CD8-positive, alpha-beta memory T cell (primary cell): ENCODE data around the gene CSTPP1. TPM values are rescaled to one million over a fixed set of nuclear protein-coding genes. Genes with fewer than 3 reads are reported as not detected.

ENCODE experiments used
- CTCF ChIA-PET: fragments of 350-600 bp; sonication (Branson Sonifier 250); formaldehyde crosslinking; loops from one replicate; lab custom pipeline; 2021; ENCODE audit warnings: antibody characterized with exemption; lab: Charles Lee
- POLR2A ChIA-PET: fragments of 350-600 bp; sonication (Branson Sonifier 250); formaldehyde crosslinking; loops from one replicate; lab custom pipeline; 2021; ENCODE audit warnings: antibody characterized with exemption; lab: Charles Lee
- DNase-seq, 5 donors: peaks; one replicate each; pipeline versions ENCODE4 v3.0.0 to v3.0.0-alpha.2; 2020 to 2022; ENCODE audit warnings: mixed read lengths in 1 of 5
- H3K27ac ChIP-seq: one replicate; pipeline ENCODE4 v1.7.0; 2013; ENCODE audit warnings: low read depth, mild to moderate bottlenecking, low read length, moderate library complexity
- H3K27me3 ChIP-seq: 2 replicates; pipeline ENCODE4 v1.7.0; 2013; ENCODE audit warnings: low read length, mild to moderate bottlenecking; ENCODE audit not compliant: insufficient read depth, poor library complexity, severe bottlenecking
- H3K36me3 ChIP-seq: 2 replicates; pipeline ENCODE4 v1.7.0; 2013; ENCODE audit warnings: mild to moderate bottlenecking, low read length, moderate library complexity; ENCODE audit not compliant: insufficient read depth
- H3K4me1 ChIP-seq: 2 replicates; pipeline ENCODE4 v1.7.0; 2013; ENCODE audit warnings: mild to moderate bottlenecking, low read length, moderate library complexity; ENCODE audit not compliant: insufficient read depth
- H3K4me3 ChIP-seq: 2 replicates; pipeline ENCODE4 v1.7.0; 2013; ENCODE audit warnings: mild to moderate bottlenecking, low read length
- H3K9me3 ChIP-seq: 2 replicates; pipeline ENCODE4 v1.7.0; 2013; ENCODE audit warnings: mild to moderate bottlenecking, low read length
- H3K27ac Mint-ChIP-seq, 8 donors: one replicate each; pipeline ENCODE4 v1.8.0; 2020 to 2021; ENCODE audit warnings: mixed read lengths in 8 of 8, mild to moderate bottlenecking in 6 of 8, inconsistent platforms in 3 of 8, moderate library complexity in 3 of 8
- H3K27me3 Mint-ChIP-seq, 2 donors: one replicate each; pipeline ENCODE4 v1.8.0; 2020 to 2021; ENCODE audit warnings: mixed read lengths in 2 of 2, mild to moderate bottlenecking in 1 of 2, moderate library complexity in 1 of 2
- H3K36me3 Mint-ChIP-seq, 3 donors: one replicate each; pipeline ENCODE4 v1.8.0; 2020 to 2021; ENCODE audit warnings: mixed read lengths in 3 of 3, inconsistent platforms in 1 of 3, mild to moderate bottlenecking in 1 of 3
- H3K4me1 Mint-ChIP-seq, 3 donors: one replicate each; pipeline ENCODE4 v1.8.0; 2020 to 2021; ENCODE audit warnings: mixed read lengths in 3 of 3, inconsistent platforms in 1 of 3, mild to moderate bottlenecking in 1 of 3
- H3K4me3 Mint-ChIP-seq, 7 donors: one replicate each; pipeline ENCODE4 v1.8.0; 2020 to 2021; ENCODE audit warnings: mixed read lengths in 7 of 7, mild to moderate bottlenecking in 6 of 7, moderate library complexity in 4 of 7, inconsistent platforms in 2 of 7
- H3K9me3 Mint-ChIP-seq, 5 donors: one replicate each; pipeline ENCODE4 v1.8.0; 2020 to 2022; ENCODE audit warnings: mixed read lengths in 5 of 5, mild to moderate bottlenecking in 3 of 5, moderate library complexity in 2 of 5, inconsistent platforms in 1 of 5
- polyA plus RNA-seq: library from polyadenylated mRNA; unstranded; fragments of 300-500 nt; fragmentation: Illumina TruSeq; gene quantifications from one replicate; pipeline ENCODE4 v1.2.3, GENCODE V29; 2021
- total RNA-seq, 2 experiments: library from RNA; stranded (reverse); gene quantifications; one replicate each; pipeline ENCODE4 v1.2.3, GENCODE V29; 2021

CSTPP1 gene
- total and polyA plus RNA-seq, 3 experiments from 2014 or later: 16.9 to 19.7 (median 18.4) TPM

- H3K36me3 ChIP-seq: peaks cover 58% of the 10 kb centered on the region
- ChIA-PET POLR2A (interaction anchor here (0.5 kb wide), 1 partner anchor 332 kb away, joined by 4 read pairs; no protein-coding TSS in a partner anchor), CTCF (interaction anchor here (1.1 to 1.2 kb wide), 3 partner anchors 20 to 239 kb away, joined by 3 to 4 read pairs (median 4); no protein-coding TSS in a partner anchor)
- peaks cover 29 to 60% (median 50%) of the 10 kb centered on the region in 3 donors for H3K4me1 Mint-ChIP-seq
- H3K27me3 ChIP-seq: no peaks in the 10 kb centered on the region
- H3K27ac Mint-ChIP-seq: peak overlapping the region in 3 of 8 donors; percentile 12 to 69 (median 26)
- no peaks in the 10 kb centered on the region for H3K9me3 ChIP-seq
- peaks cover 17% of the 10 kb centered on the region for H3K4me1 ChIP-seq
- H3K9me3 Mint-ChIP-seq: peaks cover 0 to 4% (median 0%) of the 10 kb centered on the region in 5 donors
- peaks cover 0 to 78% (median 12%) of the 10 kb centered on the region in 3 donors for H3K36me3 Mint-ChIP-seq
- H3K4me3 ChIP-seq: no peak overlapping the region
- peaks cover 0 to 4% of the 10 kb centered on the region in 2 donors for H3K27me3 Mint-ChIP-seq
- no peak for DNase-seq
- H3K4me3 Mint-ChIP-seq: peak overlapping the region in 3 of 7 donors; percentile 9 to 81 (median 37)
- no peak overlapping the region for H3K27ac ChIP-seq
These were observed 236.3 kb downstream of the CSTPP1 start for GRCh38 chr11:47172740-47173336.

GRCh38 chr11:47175746-47176327, 239.3 kb downstream of the CSTPP1 start:
- no peak for DNase-seq
- peaks cover 0 to 58% (median 10%) of the 10 kb centered on the region in 3 donors for H3K36me3 Mint-ChIP-seq
- peak overlapping the region; percentile 82 for H3K27ac ChIP-seq
- peak overlapping the region; percentile 94 to 100 (median 99) for H3K4me3 Mint-ChIP-seq
- H3K36me3 ChIP-seq: peaks cover 37% of the 10 kb centered on the region
- POLR2A ChIA-PET: interaction anchor here (0.5 to 1.0 kb wide), 2 partner anchors 20 to 105 kb away, joined by 3 read pairs; no protein-coding TSS in a partner anchor
- peaks cover 22% of the 10 kb centered on the region for H3K4me1 ChIP-seq
- no peaks in the 10 kb centered on the region for H3K9me3 ChIP-seq
- H3K4me3 ChIP-seq: peak overlapping the region; percentile 88
- peaks cover 28 to 65% (median 49%) of the 10 kb centered on the region in 3 donors for H3K4me1 Mint-ChIP-seq
- H3K27me3 ChIP-seq: no peaks in the 10 kb centered on the region
- peaks cover 0 to 4% of the 10 kb centered on the region in 2 donors for H3K27me3 Mint-ChIP-seq
- CTCF ChIA-PET: interaction anchor here (0.6 to 2.2 kb wide), 3 partner anchors 30 to 467 kb away, joined by 3 to 5 read pairs (median 3); no protein-coding TSS in a partner anchor
- peak overlapping the region; percentile 97 to 100 (median 98) for H3K27ac Mint-ChIP-seq
- peaks cover 0 to 4% (median 0%) of the 10 kb centered on the region in 5 donors for H3K9me3 Mint-ChIP-seq

- Mint-ChIP-seq H3K27me3 (peaks cover 0 to 7% of the 10 kb centered on the region in 2 donors), H3K9me3 (peaks cover 0 to 4% (median 0%) of the 10 kb centered on the region in 5 donors), H3K36me3 (peaks cover 0 to 50% (median 8%) of the 10 kb centered on the region in 3 donors), H3K27ac (peak within 1 kb of the TSS; percentile 98 to 100 (median 99)), H3K4me1 (peaks cover 28 to 59% (median 47%) of the 10 kb centered on the region in 3 donors), H3K4me3 (peak within 1 kb of the TSS; percentile 94 to 100 (median 99))
- H3K4me3 ChIP-seq: peak within 1 kb of the TSS; percentile 89
- peak within 1 kb of the TSS; percentile 82 for H3K27ac ChIP-seq
- peak; percentile 94 to 97 (median 96) for DNase-seq
- no peaks in the 10 kb centered on the region for H3K9me3 ChIP-seq
- POLR2A ChIA-PET: interaction anchor here (0.5 to 2.4 kb wide), 4 partner anchors 38 to 267 kb away, joined by 4 to 15 read pairs (median 9); partner anchors contain the start of genes DDB2 and MADD
- CTCF ChIA-PET: interaction anchor here (1.0 to 3.7 kb wide), 14 partner anchors 9 to 232 kb away, joined by 3 to 21 read pairs (median 5); partner anchors contain the start of genes ACP2, PACSIN3 and SLC39A13
- H3K27me3 ChIP-seq: no peaks in the 10 kb centered on the region
- H3K4me1 ChIP-seq: peaks cover 22% of the 10 kb centered on the region
- H3K36me3 ChIP-seq: peaks cover 29% of the 10 kb centered on the region
These were observed 240.0 kb downstream of the CSTPP1 start, which contains the start of gene ARFGAP2 for GRCh38 chr11:47176328-47177228. ARFGAP2 (minus strand) TSS chr11:47176879; CDS start chr11:47176853, 26 bp downstream.

- Mint-ChIP-seq H3K4me1 (peaks cover 28 to 54% (median 40%) of the 10 kb centered on the region in 3 donors), H3K36me3 (peaks cover 0 to 43% (median 5%) of the 10 kb centered on the region in 3 donors)
- POLR2A ChIA-PET: interaction anchor here (0.5 to 2.4 kb wide), 5 partner anchors 38 to 267 kb away, joined by 4 to 15 read pairs (median 7); partner anchors contain the start of genes DDB2 and MADD
These were observed 240.8 kb downstream of the CSTPP1 start for GRCh38 chr11:47177229-47177845.

GRCh38 chr11:47177846-47178245, 241.3 kb downstream of the CSTPP1 start:
- peak overlapping the region; percentile 98 to 100 (median 99) for H3K27ac Mint-ChIP-seq
- no peaks in the 10 kb centered on the region for H3K9me3 ChIP-seq
- peaks cover 0 to 4% (median 0%) of the 10 kb centered on the region in 5 donors for H3K9me3 Mint-ChIP-seq
- peak overlapping the region; percentile 82 for H3K27ac ChIP-seq
- peak overlapping the region; percentile 89 for H3K4me3 ChIP-seq
- POLR2A ChIA-PET: interaction anchor here (0.6 to 2.4 kb wide), 3 partner anchors 37 to 259 kb away, joined by 4 to 15 read pairs (median 7); partner anchors contain the start of genes DDB2 and MADD
- CTCF ChIA-PET: interaction anchor here (0.8 to 3.7 kb wide), 22 partner anchors 7 to 276 kb away, joined by 3 to 21 read pairs (median 5); partner anchors contain the start of genes ACP2, DDB2, MADD and PACSIN3
- H3K4me1 Mint-ChIP-seq: peaks cover 23 to 49% (median 36%) of the 10 kb centered on the region in 3 donors
- peaks cover 19% of the 10 kb centered on the region for H3K36me3 ChIP-seq
- no peak for DNase-seq
- H3K4me1 ChIP-seq: peaks cover 22% of the 10 kb centered on the region
- H3K4me3 Mint-ChIP-seq: peak overlapping the region; percentile 94 to 100 (median 99)
- H3K27me3 Mint-ChIP-seq: peaks cover 0 to 14% of the 10 kb centered on the region in 2 donors
- H3K27me3 ChIP-seq: no peaks in the 10 kb centered on the region
- H3K36me3 Mint-ChIP-seq: peaks cover 0 to 38% (median 3%) of the 10 kb centered on the region in 3 donors

More at GRCh38 chr11:47177229-47177845, 240.8 kb downstream of the CSTPP1 start:
- Histone ChIP-seq H3K36me3 (peaks cover 22% of the 10 kb centered on the region), H3K4me1 (peaks cover 22% of the 10 kb centered on the region), H3K4me3 (peak overlapping the region; percentile 89), H3K9me3 (no peaks in the 10 kb centered on the region), H3K27ac (peak overlapping the region; percentile 82), H3K27me3 (no peaks in the 10 kb centered on the region)
- Mint-ChIP-seq H3K9me3 (peaks cover 0 to 4% (median 0%) of the 10 kb centered on the region in 5 donors), H3K27ac (peak overlapping the region; percentile 98 to 100 (median 99)), H3K4me3 (peak overlapping the region; percentile 94 to 100 (median 99)), H3K27me3 (peaks cover 0 to 10% of the 10 kb centered on the region in 2 donors)
- DNase-seq: peak; percentile 50 to 88 (median 80)
- CTCF ChIA-PET: interaction anchor here (0.8 to 3.7 kb wide), 22 partner anchors 8 to 277 kb away, joined by 3 to 21 read pairs (median 5); partner anchors contain the start of genes ACP2, DDB2, MADD and PACSIN3

- H3K27ac Mint-ChIP-seq: peak overlapping the region in 2 of 8 donors; percentile 98 to 99
These were observed 241.8 kb downstream of the CSTPP1 start for GRCh38 chr11:47178316-47178715.

More at GRCh38 chr11:47178316-47178715, 241.8 kb downstream of the CSTPP1 start:
- no peak overlapping the region for H3K4me3 Mint-ChIP-seq
- peaks cover under 1 to 14% of the 10 kb centered on the region in 2 donors for H3K27me3 Mint-ChIP-seq
- Histone ChIP-seq H3K27me3 (peaks cover 2% of the 10 kb centered on the region), H3K4me1 (peaks cover 22% of the 10 kb centered on the region), H3K27ac (peak overlapping the region; percentile 82), H3K4me3 (no peak overlapping the region), H3K36me3 (peaks cover 14% of the 10 kb centered on the region), H3K9me3 (no peaks in the 10 kb centered on the region)
- CTCF ChIA-PET: interaction anchor here (0.8 to 3.7 kb wide), 19 partner anchors 9 to 276 kb away, joined by 3 to 21 read pairs (median 5); partner anchors contain the start of genes ACP2, DDB2, MADD and PACSIN3
- no peak for DNase-seq
- H3K4me1 Mint-ChIP-seq: peaks cover 21 to 44% (median 32%) of the 10 kb centered on the region in 3 donors
- POLR2A ChIA-PET: interaction anchor here (1.7 to 2.4 kb wide), 2 partner anchors 37 to 92 kb away, joined by 7 to 15 read pairs; partner anchors contain the start of genes DDB2 and MADD
- peaks cover 0 to 4% (median 0%) of the 10 kb centered on the region in 5 donors for H3K9me3 Mint-ChIP-seq
- H3K36me3 Mint-ChIP-seq: peaks cover 0 to 33% (median 3%) of the 10 kb centered on the region in 3 donors
